Measurements from ENCODE around the gene ANKS1A.

- no peak for TF ChIP-seq CTCF (conservative IDR thresholded peaks at IDR 0.05; ENCODE audit: low read depth, low read length)
- no peak for TF ChIP-seq EZH2 (IDR thresholded peaks at IDR 0.05; ENCODE audit: borderline replicate concordance, low read depth, low read length, poor library complexity, severe bottlenecking)
Measured at GRCh38 chr6:34900321-34901031, 11.4 kb downstream of the ANKS1A start.
